Stimulated activated effector memory CD8-positive, alpha-beta T cell treated with anti-CD3 and anti-CD28 coated beads, Interleukin-12 subunit alpha, Interleukin-12 subunit beta, amount 100 ng/mL, for 72 hours (primary cell): ENCODE results near the gene CYBA.
"Not testable (repeated sequence)": the region's sequence is repeated elsewhere in the genome, so short reads cannot be mapped to it uniquely, and the experiment has no call there.

Experiments
- ATAC-seq: fragments of 150-1000 bp; cut with Tn5 transposase; 2 replicates; pipeline ENCODE4 v1.10.0; 2021
- DNase-seq, 2 donors: peaks; one replicate each; pipeline ENCODE4 v3.0.0; 2021 to 2022; ENCODE audit warnings: low spot score in 2 of 2
- H3K27ac Mint-ChIP-seq: one replicate; pipeline ENCODE4 v1.8.0; 2022; ENCODE audit warnings: mild to moderate bottlenecking, mixed read lengths
- H3K36me3 Mint-ChIP-seq: one replicate; pipeline ENCODE4 v1.8.0; 2022; ENCODE audit warnings: mild to moderate bottlenecking, mixed read lengths
- H3K4me1 Mint-ChIP-seq: one replicate; pipeline ENCODE4 v1.8.0; 2022; ENCODE audit warnings: mixed read lengths
- H3K4me3 Mint-ChIP-seq: one replicate; pipeline ENCODE4 v1.8.0; 2022; ENCODE audit warnings: mild to moderate bottlenecking, mixed read lengths
- H3K9me3 Mint-ChIP-seq: one replicate; pipeline ENCODE4 v1.8.0; 2022; ENCODE audit warnings: mixed read lengths

The CYBA gene

GRCh38 chr16:88609426-88609825 lies 41.4 kb downstream of the CYBA start:
- ATAC-seq, H3K9me3 Mint-ChIP-seq, DNase-seq, H3K4me3 Mint-ChIP-seq: not testable (repeated sequence)
- H3K36me3 Mint-ChIP-seq = peaks cover 90% of the 10 kb centered on the region
- peak overlapping the region; percentile 76 for H3K27ac Mint-ChIP-seq
- H3K4me1 Mint-ChIP-seq = peaks cover 24% of the 10 kb centered on the region

- H3K9me3 Mint-ChIP-seq = no peaks in the 10 kb centered on the region
Measured at GRCh38 chr16:88608076-88608475, 42.8 kb downstream of the CYBA start.

GRCh38 chr16:88606148-88606757 lies 44.6 kb downstream of the CYBA start:
- peaks cover 19% of the 10 kb centered on the region for H3K4me1 Mint-ChIP-seq
- peaks cover 96% of the 10 kb centered on the region for H3K36me3 Mint-ChIP-seq
- H3K4me3 Mint-ChIP-seq = no peak overlapping the region
- H3K9me3 Mint-ChIP-seq = no peaks in the 10 kb centered on the region
- H3K27ac Mint-ChIP-seq = no peak overlapping the region
- no peak for ATAC-seq
- DNase-seq = no peak

More at GRCh38 chr16:88608076-88608475, 42.8 kb downstream of the CYBA start:
- no peak for ATAC-seq
- Mint-ChIP-seq H3K4me1 (peaks cover 12% of the 10 kb centered on the region), H3K36me3 (peaks cover 94% of the 10 kb centered on the region), H3K27ac (peak overlapping the region; percentile 24), H3K4me3 (no peak overlapping the region)
- DNase-seq = no peak

- H3K27ac Mint-ChIP-seq = no peak overlapping the region
- DNase-seq (no peak), ATAC-seq (no peak)
- H3K9me3 Mint-ChIP-seq = no peaks in the 10 kb centered on the region
- H3K4me1 Mint-ChIP-seq = peaks cover 23% of the 10 kb centered on the region
- H3K4me3 Mint-ChIP-seq = no peak overlapping the region
- peaks cover 96% of the 10 kb centered on the region for H3K36me3 Mint-ChIP-seq
Measured at GRCh38 chr16:88605186-88606147, 45.4 kb downstream of the CYBA start.

GRCh38 chr16:88602091-88602490 lies 48.8 kb downstream of the CYBA start:
- DNase-seq = no peak
- no peak for ATAC-seq
- H3K4me1 Mint-ChIP-seq = peaks cover 13% of the 10 kb centered on the region
- no peak overlapping the region for H3K4me3 Mint-ChIP-seq
- H3K9me3 Mint-ChIP-seq = no peaks in the 10 kb centered on the region
- peaks cover 95% of the 10 kb centered on the region for H3K36me3 Mint-ChIP-seq
- H3K27ac Mint-ChIP-seq = peak overlapping the region; percentile 86

GRCh38 chr16:88601313-88602036 lies 49.4 kb downstream of the CYBA start:
- peak; percentile 44 for ATAC-seq
- DNase-seq = no peak
- H3K36me3 Mint-ChIP-seq = peaks cover 95% of the 10 kb centered on the region
- H3K9me3 Mint-ChIP-seq = no peaks in the 10 kb centered on the region
- H3K4me3 Mint-ChIP-seq = no peak overlapping the region
- H3K27ac Mint-ChIP-seq = peak overlapping the region; percentile 86
- H3K4me1 Mint-ChIP-seq = peaks cover 12% of the 10 kb centered on the region

GRCh38 chr16:88600539-88600896 lies 50.3 kb downstream of the CYBA start:
- H3K27ac Mint-ChIP-seq = no peak overlapping the region
- no peak for ATAC-seq
- H3K9me3 Mint-ChIP-seq = no peaks in the 10 kb centered on the region
- no peak for DNase-seq
- H3K4me1 Mint-ChIP-seq = peaks cover 17% of the 10 kb centered on the region
- peaks cover 95% of the 10 kb centered on the region for H3K36me3 Mint-ChIP-seq
- no peak overlapping the region for H3K4me3 Mint-ChIP-seq

- H3K4me3 Mint-ChIP-seq = no peak overlapping the region
- no peaks in the 10 kb centered on the region for H3K9me3 Mint-ChIP-seq
- H3K36me3 Mint-ChIP-seq = peaks cover 99% of the 10 kb centered on the region
- peaks cover 17% of the 10 kb centered on the region for H3K4me1 Mint-ChIP-seq
- peak overlapping the region; percentile 48 for H3K27ac Mint-ChIP-seq
- DNase-seq = no peak
- no peak for ATAC-seq
Measured at GRCh38 chr16:88599825-88600538, 50.9 kb downstream of the CYBA start.

GRCh38 chr16:88599092-88599733 lies 51.6 kb downstream of the CYBA start:
- Mint-ChIP-seq H3K27ac (peak overlapping the region; percentile 48), H3K4me3 (no peak overlapping the region), H3K4me1 (peaks cover 17% of the 10 kb centered on the region), H3K36me3 (peaks cover 99% of the 10 kb centered on the region), H3K9me3 (no peaks in the 10 kb centered on the region)
- ATAC-seq (no peak), DNase-seq (no peak)

GRCh38 chr16:88597856-88598491 lies 52.9 kb downstream of the CYBA start:
- DNase-seq (no peak), ATAC-seq (no peak)
- Mint-ChIP-seq H3K9me3 (no peaks in the 10 kb centered on the region), H3K4me1 (peaks cover 23% of the 10 kb centered on the region), H3K4me3 (no peak overlapping the region), H3K27ac (peak overlapping the region; percentile 52), H3K36me3 (peaks cover 99% of the 10 kb centered on the region)

GRCh38 chr16:88596483-88596882 lies 54.4 kb downstream of the CYBA start:
- Mint-ChIP-seq H3K9me3 (no peaks in the 10 kb centered on the region), H3K36me3 (peaks cover 94% of the 10 kb centered on the region), H3K4me3 (no peak overlapping the region), H3K27ac (no peak overlapping the region), H3K4me1 (peaks cover 29% of the 10 kb centered on the region)
- DNase-seq = no peak
- no peak for ATAC-seq

- peaks cover 94% of the 10 kb centered on the region for H3K36me3 Mint-ChIP-seq
- ATAC-seq (no peak), DNase-seq (no peak)
- H3K9me3 Mint-ChIP-seq = no peaks in the 10 kb centered on the region
- peaks cover 30% of the 10 kb centered on the region for H3K4me1 Mint-ChIP-seq
- H3K27ac Mint-ChIP-seq = no peak overlapping the region
- no peak overlapping the region for H3K4me3 Mint-ChIP-seq
Measured at GRCh38 chr16:88595921-88596320, 54.9 kb downstream of the CYBA start.

- Mint-ChIP-seq H3K4me1 (peaks cover 28% of the 10 kb centered on the region), H3K36me3 (peaks cover 94% of the 10 kb centered on the region), H3K27ac (no peak overlapping the region), H3K9me3 (no peaks in the 10 kb centered on the region), H3K4me3 (no peak overlapping the region)
- no peak for DNase-seq
- no peak for ATAC-seq
Measured at GRCh38 chr16:88595101-88595500, 55.8 kb downstream of the CYBA start.

GRCh38 chr16:88593910-88594309 lies 56.9 kb downstream of the CYBA start:
- ATAC-seq (no peak), DNase-seq (no peak)
- peaks cover 38% of the 10 kb centered on the region for H3K4me1 Mint-ChIP-seq
- H3K36me3 Mint-ChIP-seq = peaks cover 94% of the 10 kb centered on the region
- no peak overlapping the region for H3K4me3 Mint-ChIP-seq
- no peak overlapping the region for H3K27ac Mint-ChIP-seq
- no peaks in the 10 kb centered on the region for H3K9me3 Mint-ChIP-seq
